DMS153 treated with DMSO at 0.1 percent for 48 hours (cell line): Measurements from ENCODE around the gene AGBL2.
"Not testable (repeated sequence)": the region's sequence is repeated elsewhere in the genome, so short reads cannot be mapped to it uniquely, and the experiment has no call there.

ENCODE experiments used
- DNase-seq: peaks from one replicate; lab custom pipeline; 2025; ENCODE audit not compliant: unreplicated experiment; lab: John Stamatoyannopoulos, UW

The AGBL2 gene

DNA sequence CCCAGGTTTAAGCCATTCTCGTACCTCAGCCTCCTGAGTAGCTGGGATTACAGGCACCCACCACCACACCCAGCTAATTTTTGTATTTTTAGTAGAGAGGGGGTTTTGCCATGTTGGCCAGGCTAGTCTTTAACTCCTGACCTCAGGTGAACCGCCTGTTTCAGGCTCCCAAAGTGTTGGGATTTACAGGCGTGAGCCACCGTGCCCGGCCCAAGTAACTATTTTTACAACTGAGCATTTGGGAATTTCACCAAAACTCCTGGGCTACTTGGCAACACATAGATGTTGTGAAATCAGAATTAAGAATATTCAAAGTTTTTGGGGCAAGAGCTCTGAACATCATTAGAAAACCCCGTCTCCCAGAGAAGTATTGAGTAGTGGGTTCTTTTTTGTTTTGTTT, 74.7 kb downstream of the AGBL2 start:
- DNase-seq: not testable (repeated sequence)

DNA sequence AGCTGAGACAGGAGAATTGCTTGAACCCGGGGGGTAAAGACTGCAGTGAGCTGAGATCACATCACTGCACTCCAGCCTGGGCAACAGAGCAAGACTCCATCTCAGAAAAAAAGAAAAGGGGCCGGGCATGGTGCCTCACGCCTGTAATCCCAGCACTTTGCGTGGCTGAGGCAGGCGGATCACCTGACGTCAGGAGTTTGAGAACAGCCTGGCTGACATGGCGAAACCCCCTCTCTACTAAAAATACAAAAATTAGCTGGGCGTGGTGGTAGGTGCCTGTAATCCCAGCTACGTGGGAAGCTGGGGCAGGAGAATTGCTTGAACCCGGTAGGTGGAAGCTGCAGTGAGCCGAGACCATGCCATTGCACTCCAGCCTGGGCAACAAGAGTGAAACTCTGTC, 78.8 kb downstream of the AGBL2 start:
- not testable (repeated sequence) for DNase-seq

DNA sequence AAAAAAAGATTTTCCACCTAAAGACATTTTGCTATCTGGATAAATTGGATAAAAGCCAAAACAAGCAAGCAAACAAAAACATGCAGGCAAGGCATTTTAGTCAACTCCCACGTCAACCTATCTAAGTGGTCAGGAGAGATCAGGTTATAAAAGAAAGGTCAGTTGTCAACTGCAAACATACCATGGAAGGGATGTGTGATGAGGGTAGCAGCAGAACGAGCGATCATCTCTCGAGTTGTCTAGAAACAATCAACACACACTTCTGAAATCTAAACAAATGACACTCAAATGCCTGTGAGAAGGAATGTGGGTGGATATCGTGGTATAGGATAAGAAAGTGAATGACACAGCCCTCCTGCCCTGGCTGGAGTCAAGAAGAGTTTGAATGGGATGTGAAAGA, 83.7 kb downstream of the AGBL2 start:
- no peak for DNase-seq

DNA sequence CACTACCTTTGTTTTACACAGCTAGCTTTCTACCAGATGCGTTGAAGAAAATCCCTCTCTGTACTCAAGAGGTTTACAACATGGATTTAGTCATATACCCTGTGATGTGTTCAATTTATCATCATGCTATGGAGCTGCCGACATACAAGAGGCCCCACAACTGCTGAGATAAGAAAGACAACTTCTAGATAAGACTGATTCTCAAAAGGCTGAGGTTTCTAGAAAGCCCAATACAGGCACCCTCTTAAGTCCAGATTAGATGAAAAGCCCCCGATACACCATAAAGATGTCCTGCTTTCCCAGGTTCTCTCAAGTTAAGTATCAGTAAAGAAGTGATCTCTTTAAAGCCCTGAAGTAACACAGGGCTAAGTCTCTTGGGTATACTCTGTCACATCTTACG, 87.1 kb downstream of the AGBL2 start:
- DNase-seq: no peak

DNA sequence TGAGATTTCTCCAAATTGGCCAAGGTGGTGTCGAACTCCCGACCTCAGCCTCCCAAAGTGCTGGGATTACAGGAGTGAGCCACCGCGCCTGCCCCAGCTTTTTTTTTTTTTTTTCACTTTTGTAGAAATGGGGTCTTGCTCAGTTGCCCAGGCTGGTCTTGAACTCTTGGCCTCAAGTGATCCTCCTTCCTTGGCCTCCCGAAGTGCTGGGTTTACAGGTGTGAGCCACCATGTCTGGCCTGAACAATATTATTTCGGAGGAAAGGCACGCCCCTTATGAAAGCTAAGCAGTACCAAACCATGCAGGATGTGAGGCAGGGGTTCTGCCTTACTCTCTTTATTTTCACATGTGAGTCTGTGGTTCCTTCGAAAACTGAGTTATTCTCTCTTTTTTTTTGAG, 88.9 kb downstream of the AGBL2 start:
- DNase-seq: no peak

DNA sequence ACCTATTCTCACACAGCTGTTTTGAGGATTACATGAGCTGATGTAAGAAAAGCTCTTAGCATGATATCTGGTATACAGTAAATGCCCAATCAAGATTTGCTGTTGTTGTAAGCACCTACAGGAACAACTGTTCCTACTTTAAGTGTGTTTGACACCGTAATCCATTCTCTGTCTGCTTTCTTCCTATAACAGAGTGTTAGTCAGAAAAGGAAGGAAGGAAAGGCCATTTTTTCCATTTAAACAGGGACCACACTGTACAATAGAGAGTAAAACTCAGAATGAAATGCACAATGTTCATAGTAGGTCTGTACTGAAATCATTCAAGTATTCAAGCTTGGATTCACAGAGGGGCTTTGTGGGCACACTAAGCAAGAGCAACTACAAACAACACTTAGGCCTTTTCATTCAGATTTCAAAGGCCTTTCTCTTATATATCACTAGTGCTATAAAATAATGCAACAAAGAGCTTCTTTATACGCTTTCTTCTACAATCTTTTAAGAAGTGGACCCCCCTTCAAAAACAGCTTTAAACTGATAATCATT, 94.3 kb downstream of the AGBL2 start:
- DNase-seq: no peak

DNA sequence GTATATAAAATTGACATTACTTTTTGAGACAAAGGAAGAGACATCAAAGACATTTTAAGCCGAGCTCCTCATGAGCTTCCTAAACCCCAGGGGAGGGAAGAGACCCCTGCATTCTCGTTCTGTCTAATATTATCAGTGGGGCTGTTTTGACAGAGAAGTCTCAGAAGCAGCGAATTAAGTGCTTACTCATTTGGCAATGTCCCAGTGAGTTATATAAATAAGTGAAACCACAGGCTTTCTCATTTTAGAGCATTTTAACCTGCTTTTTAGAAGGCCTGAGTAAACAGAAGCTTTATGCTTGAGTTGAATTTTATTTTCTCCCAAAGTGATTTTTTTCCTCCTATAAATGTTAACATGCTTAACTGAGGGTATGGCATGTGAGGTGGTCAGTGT, 97.8 kb downstream of the AGBL2 start:
- DNase-seq: no peak

DNA sequence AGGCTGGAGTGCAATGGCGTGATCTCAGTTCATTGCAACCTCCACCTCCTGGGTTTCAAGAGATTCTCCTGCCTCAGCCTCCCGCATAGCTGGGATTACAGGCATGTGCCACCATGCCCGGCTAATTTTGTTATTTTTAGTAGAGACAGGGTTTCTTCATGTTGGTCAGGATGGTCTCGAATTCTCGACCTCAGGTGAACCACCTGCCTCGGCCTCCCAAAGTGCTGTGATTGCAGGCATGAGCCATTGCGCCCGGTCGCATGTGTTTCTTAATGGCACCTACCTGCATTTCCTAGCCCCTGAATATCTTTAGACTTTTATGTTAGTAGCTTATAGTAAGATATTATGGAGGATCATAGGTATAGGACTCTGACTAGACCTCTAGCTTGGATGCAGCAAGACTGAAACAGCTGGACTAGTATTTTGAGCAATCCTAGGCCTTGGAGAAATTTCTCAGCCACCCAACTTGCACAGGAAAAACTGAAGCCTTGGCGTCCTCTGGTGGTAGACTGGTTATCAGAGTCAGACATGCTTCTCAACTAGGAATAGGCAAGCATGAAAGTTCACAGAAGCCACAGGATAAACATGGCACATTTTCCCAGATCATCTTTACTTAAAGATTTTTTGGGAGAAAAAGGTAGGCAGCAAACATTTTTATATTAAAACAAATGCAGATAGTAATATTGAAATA, 98.3 kb downstream of the AGBL2 start:
- DNase-seq: peak; percentile 11

DNA sequence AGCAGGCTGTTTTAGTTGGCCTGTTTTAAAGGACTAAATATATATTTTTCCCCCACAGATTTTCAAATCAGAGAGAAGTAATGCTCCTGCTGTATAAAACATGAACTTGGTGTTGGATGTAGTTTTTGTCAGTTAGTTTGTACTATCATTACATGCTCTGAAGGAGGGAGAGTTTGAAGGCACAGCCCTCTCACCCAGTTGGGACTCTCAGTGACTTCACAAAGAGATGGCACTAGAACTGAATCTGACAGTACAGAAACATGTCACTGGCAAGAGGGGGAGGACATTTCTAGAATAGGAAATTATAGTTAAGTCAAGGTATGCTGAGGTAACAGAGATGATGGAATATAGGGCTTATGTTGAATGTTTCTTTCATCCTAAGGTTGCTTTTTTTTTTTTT, 99.9 kb downstream of the AGBL2 start:
- no peak for DNase-seq

DNA sequence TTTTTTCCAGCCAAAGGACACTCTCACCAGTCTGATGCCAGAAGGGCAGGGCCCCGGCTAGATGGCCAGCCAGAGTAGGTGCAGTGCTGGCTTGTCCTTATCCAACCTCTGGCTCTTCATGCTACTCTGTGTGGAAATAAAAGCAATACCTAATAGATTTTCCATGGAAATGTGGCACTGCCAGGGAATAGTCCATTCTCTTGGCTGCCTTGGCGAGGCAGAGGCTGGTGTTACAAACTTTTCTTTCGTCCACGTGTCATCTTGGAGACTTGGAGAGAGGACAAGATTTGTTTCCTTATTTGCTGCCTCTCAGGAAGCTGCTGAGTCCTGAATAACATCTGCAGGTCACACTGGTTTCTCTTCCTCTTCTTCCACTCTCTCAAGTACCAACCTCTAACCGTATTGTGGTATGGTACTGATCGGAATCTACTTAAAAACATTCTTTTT, 103.8 kb downstream of the AGBL2 start:
- no peak for DNase-seq

DNA sequence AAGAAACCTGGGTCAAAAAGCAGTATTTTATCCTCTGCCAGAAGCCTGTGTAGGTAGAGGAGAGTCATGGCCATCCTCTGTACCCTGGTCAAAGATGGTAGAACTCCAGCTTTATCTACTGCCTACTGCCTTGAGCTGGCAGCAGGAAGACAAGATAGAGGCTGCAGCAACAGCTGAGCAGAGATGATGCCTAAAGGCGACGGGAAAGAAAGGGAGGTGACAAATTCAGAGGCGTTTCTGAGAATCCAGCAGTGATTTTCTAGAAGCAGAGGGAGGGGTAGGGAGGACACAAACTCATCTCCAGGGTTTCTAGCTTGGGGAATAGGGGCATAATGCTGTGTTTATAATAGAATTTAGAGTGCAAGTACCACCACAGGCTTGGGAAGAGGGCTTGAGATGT, 105.5 kb downstream of the AGBL2 start:
- no peak for DNase-seq
